NCI-H226 (cell line): Measurements from ENCODE around the gene HINT2.

Experiments
- DNase-seq: peaks from one replicate; pipeline ENCODE4 v3.0.0-alpha.2; 2015

The HINT2 gene

GRCh38 chr9:35774907-35775635 is 39.8 kb downstream of the HINT2 start:
- no peak for DNase-seq

GRCh38 chr9:35771943-35772342 is 42.9 kb downstream of the HINT2 start:
- DNase-seq = peak; percentile 7

GRCh38 chr9:35771534-35771933 is 43.3 kb downstream of the HINT2 start:
- no peak for DNase-seq

- no peak for DNase-seq
These were observed 43.8 kb downstream of the HINT2 start for GRCh38 chr9:35771075-35771433.

GRCh38 chr9:35769763-35770162 is 45.1 kb downstream of the HINT2 start:
- no peak for DNase-seq

- DNase-seq = no peak
These were observed 47.4 kb downstream of the HINT2 start for GRCh38 chr9:35767458-35767857.

- DNase-seq = no peak
These were observed 47.8 kb downstream of the HINT2 start for GRCh38 chr9:35766997-35767396.

GRCh38 chr9:35763803-35764202 is 51.0 kb downstream of the HINT2 start:
- no peak for DNase-seq

GRCh38 chr9:35763181-35763580 is 51.7 kb downstream of the HINT2 start:
- no peak for DNase-seq
